Fibroblast of the aortic adventitia (primary cell): ENCODE results near the gene HDX. TPM values are rescaled to one million over a fixed set of nuclear protein-coding genes. Genes with fewer than 3 reads are reported as not detected.
"Not testable (repeated sequence)": the region's sequence is repeated elsewhere in the genome, so short reads cannot be mapped to it uniquely, and the experiment has no call there.

Source experiments
- DNase-seq: peaks from one replicate; pipeline ENCODE4 v3.0.0-alpha.2; 2010; ENCODE audit warnings: low read depth
- H3K4me3 ChIP-seq: 2 replicates; pipeline ENCODE4 v1.5.1; 2011; ENCODE audit warnings: low read depth, mild to moderate bottlenecking, control low read depth, low read length, moderate library complexity
- CTCF ChIP-seq: IDR thresholded peaks from 2 replicates; pipeline ENCODE4 v1.5.1; 2011; ENCODE audit warnings: mild to moderate bottlenecking, low read length, control low read depth, inconsistent platforms; ENCODE audit not compliant: insufficient read depth
- total RNA-seq: library from RNA; depleted of rRNA; stranded (reverse); fragments of >200 nt; gene quantifications from 2 replicates; pipeline ENCODE4 v1.2.3, GENCODE V29; 2012; ENCODE audit warnings: low replicate concordance

The HDX gene
- total RNA-seq: 2.9 and 5.6 TPM in 2 replicates

- peak within 1 kb of the TSS; percentile 73 for H3K4me3 ChIP-seq
- TF ChIP-seq CTCF: no peak
- peak; percentile 87 for DNase-seq
Measured at GRCh38 chrX:84501798-84502628, at the start of gene HDX. Gene HDX, minus strand, starts transcription at chrX:84502453. Its CDS starts 27,056 bp downstream, at chrX:84475397.

- not testable (repeated sequence) for DNase-seq, H3K4me3 ChIP-seq
Measured at GRCh38 chrX:84541315-84541714, 39.1 kb upstream of the HDX start.

GRCh38 chrX:84537627-84538026 lies 35.4 kb upstream of the HDX start:
- not testable (repeated sequence) for H3K4me3 ChIP-seq, DNase-seq

GRCh38 chrX:84488426-84488825 lies 13.8 kb downstream of the HDX start:
- no peak for DNase-seq
- no peak for TF ChIP-seq CTCF
- H3K4me3 ChIP-seq: no peak overlapping the region

- TF ChIP-seq CTCF: no peak
- no peak for DNase-seq
- no peak overlapping the region for H3K4me3 ChIP-seq
Measured at GRCh38 chrX:84487365-84488353, 14.6 kb downstream of the HDX start.

GRCh38 chrX:84479086-84479485 lies 23.2 kb downstream of the HDX start:
- no peak overlapping the region for H3K4me3 ChIP-seq
- no peak for TF ChIP-seq CTCF
- DNase-seq: no peak

- DNase-seq: no peak
- no peak for TF ChIP-seq CTCF
- no peak overlapping the region for H3K4me3 ChIP-seq
Measured at GRCh38 chrX:84477114-84477513, 25.1 kb downstream of the HDX start.
